ENCODE measurements around the gene CNBP.

DNA sequence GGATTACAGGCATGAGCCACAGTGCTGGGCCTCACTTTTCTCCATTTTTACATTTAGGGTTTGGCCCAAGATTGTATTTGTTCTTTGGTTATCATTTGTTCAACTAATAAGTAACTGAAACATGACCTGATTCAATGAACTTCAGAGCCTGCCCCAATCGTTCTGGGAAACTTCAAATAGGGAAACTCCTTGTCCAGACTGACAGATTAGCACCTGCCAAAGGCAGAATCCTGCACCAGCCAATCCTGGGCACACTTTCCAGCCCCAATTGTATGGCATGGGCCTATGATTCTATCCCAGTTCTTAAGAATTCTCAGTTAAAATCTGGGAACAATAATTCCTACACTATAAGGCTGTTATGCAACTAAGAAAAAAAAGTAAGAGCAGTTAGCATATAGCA, 43.8 kb downstream of the CNBP start:
- no peak for TF ChIP-seq POLR2AphosphoS5 (IDR thresholded peaks at IDR 0.05)
- no peak for TF ChIP-seq CTCF (IDR thresholded peaks at IDR 0.05; ENCODE audit: poor library complexity, severe bottlenecking)
- TF ChIP-seq EP300 (conservative IDR thresholded peaks at IDR 0.05; ENCODE audit: poor library complexity, severe bottlenecking): no peak
- TF ChIP-seq SMC3 (conservative IDR thresholded peaks at IDR 0.05; ENCODE audit: poor library complexity): no peak
- no peak for TF ChIP-seq TAF1 (IDR thresholded peaks at IDR 0.05; ENCODE audit: low read depth)
- TF ChIP-seq, protein P1, sequence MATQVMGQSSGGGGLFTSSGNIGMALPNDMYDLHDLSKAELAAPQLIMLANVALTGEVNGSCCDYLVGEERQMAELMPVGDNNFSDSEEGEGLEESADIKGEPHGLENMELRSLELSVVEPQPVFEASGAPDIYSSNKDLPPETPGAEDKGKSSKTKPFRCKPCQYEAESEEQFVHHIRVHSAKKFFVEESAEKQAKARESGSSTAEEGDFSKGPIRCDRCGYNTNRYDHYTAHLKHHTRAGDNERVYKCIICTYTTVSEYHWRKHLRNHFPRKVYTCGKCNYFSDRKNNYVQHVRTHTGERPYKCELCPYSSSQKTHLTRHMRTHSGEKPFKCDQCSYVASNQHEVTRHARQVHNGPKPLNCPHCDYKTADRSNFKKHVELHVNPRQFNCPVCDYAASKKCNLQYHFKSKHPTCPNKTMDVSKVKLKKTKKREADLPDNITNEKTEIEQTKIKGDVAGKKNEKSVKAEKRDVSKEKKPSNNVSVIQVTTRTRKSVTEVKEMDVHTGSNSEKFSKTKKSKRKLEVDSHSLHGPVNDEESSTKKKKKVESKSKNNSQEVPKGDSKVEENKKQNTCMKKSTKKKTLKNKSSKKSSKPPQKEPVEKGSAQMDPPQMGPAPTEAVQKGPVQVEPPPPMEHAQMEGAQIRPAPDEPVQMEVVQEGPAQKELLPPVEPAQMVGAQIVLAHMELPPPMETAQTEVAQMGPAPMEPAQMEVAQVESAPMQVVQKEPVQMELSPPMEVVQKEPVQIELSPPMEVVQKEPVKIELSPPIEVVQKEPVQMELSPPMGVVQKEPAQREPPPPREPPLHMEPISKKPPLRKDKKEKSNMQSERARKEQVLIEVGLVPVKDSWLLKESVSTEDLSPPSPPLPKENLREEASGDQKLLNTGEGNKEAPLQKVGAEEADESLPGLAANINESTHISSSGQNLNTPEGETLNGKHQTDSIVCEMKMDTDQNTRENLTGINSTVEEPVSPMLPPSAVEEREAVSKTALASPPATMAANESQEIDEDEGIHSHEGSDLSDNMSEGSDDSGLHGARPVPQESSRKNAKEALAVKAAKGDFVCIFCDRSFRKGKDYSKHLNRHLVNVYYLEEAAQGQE (IDR thresholded peaks at IDR 0.05; ENCODE audit: borderline replicate concordance): no peak
- no peak for TF ChIP-seq RAD21 (conservative IDR thresholded peaks at IDR 0.05)
- no peak for TF ChIP-seq EZH2 (IDR thresholded peaks at IDR 0.05; ENCODE audit: borderline replicate concordance, insufficient read depth, low read length, poor library complexity, severe bottlenecking)
- TF ChIP-seq MXI1 (conservative IDR thresholded peaks at IDR 0.05; ENCODE audit: poor library complexity, severe bottlenecking): no peak
